Caco-2 (cell line): ENCODE measurements around the gene SLC10A7. TPM values are rescaled to one million over a fixed set of nuclear protein-coding genes. Genes with fewer than 3 reads are reported as not detected.

Experiments used
- BruUV-seq: library from RNA; stranded (reverse); fragments of 400-500 nt; replicated peaks from 2 replicates; lab custom pipeline; 2021; lab: Mats Ljungman, UMichigan
- CTCF ChIA-PET: fragments of 300-600 bp; sonication (Branson Sonifier 250); formaldehyde crosslinking; loops from one replicate; lab custom pipeline; 2022; ENCODE audit warnings: antibody characterized with exemption; lab: Charles Lee
- POLR2A ChIA-PET: fragments of 300-600 bp; sonication (Branson Sonifier 250); formaldehyde crosslinking; loops from one replicate; lab custom pipeline; 2022; ENCODE audit warnings: antibody characterized with exemption; lab: Charles Lee
- DNase-seq, 2 experiments: peaks; one replicate each; pipeline versions ENCODE4 v3.0.0 to v3.0.0-alpha.2; 2020 to 2022
- H3K27me3 ChIP-seq: replicated peaks from 2 replicates; pipeline ENCODE4 v1.6.0; 2011; ENCODE audit warnings: low read length; ENCODE audit not compliant: control insufficient read depth, insufficient read depth
- H3K36me3 ChIP-seq: 2 replicates; pipeline ENCODE4 v1.5.1; 2011; ENCODE audit warnings: low read length; ENCODE audit not compliant: control insufficient read depth, insufficient read depth
- H3K4me1 ChIP-seq: fragments of 250-450 bp; sonication (Bioruptor Pico); 2 replicates; pipeline ENCODE4 v1.5.1; 2020; ENCODE audit warnings: mild to moderate bottlenecking
- H3K4me3 ChIP-seq: 2 replicates; pipeline ENCODE4 v1.5.1; 2011; ENCODE audit warnings: low read depth, mild to moderate bottlenecking, control low read depth, low read length
- H3K9me3 ChIP-seq: fragments of 250-450 bp; sonication (Bioruptor Pico); 2 replicates; pipeline ENCODE4 v1.5.1; 2020; ENCODE audit warnings: mild to moderate bottlenecking, moderate library complexity
- H3K27ac Mint-ChIP-seq: one replicate; pipeline ENCODE4 v1.8.0; 2022; ENCODE audit warnings: mixed read lengths; ENCODE audit not compliant: unreplicated experiment
- H3K27me3 Mint-ChIP-seq: one replicate; pipeline ENCODE4 v1.8.0; 2022; ENCODE audit warnings: mixed read lengths; ENCODE audit not compliant: insufficient read depth, unreplicated experiment
- H3K36me3 Mint-ChIP-seq: one replicate; pipeline ENCODE4 v1.8.0; 2022; ENCODE audit warnings: mild to moderate bottlenecking, mixed read lengths; ENCODE audit not compliant: insufficient read depth, unreplicated experiment
- H3K4me1 Mint-ChIP-seq: one replicate; pipeline ENCODE4 v1.8.0; 2022; ENCODE audit warnings: low read depth, mixed read lengths; ENCODE audit not compliant: unreplicated experiment
- H3K4me3 Mint-ChIP-seq: one replicate; pipeline ENCODE4 v1.8.0; 2022; ENCODE audit warnings: mild to moderate bottlenecking, moderate library complexity, mixed read lengths; ENCODE audit not compliant: unreplicated experiment
- H3K9me3 Mint-ChIP-seq: one replicate; pipeline ENCODE4 v1.8.0; 2022; ENCODE audit warnings: mixed read lengths; ENCODE audit not compliant: unreplicated experiment
- CTCF ChIP-seq, 2 experiments: fragments of 200-600 bp in 1 of 2; IDR thresholded peaks; 1 replicate in 1 of 2; 2 replicates in 1 of 2; pipeline versions ENCODE4 v1.5.1 to v1.8.0; 2011 to 2022; ENCODE audit warnings: antibody characterized with exemption in 1 of 2, control low read depth in 1 of 2, inconsistent platforms in 1 of 2, low read depth in 1 of 2, low read length in 1 of 2, mild to moderate bottlenecking in 1 of 2, moderate library complexity in 1 of 2; ENCODE audit not compliant: insufficient read depth in 1 of 2, severe bottlenecking in 1 of 2, unreplicated experiment in 1 of 2
- intact Hi-C: fragments of 100-400 bp; cut with micrococcal nuclease; formaldehyde crosslinking; loops from one replicate; pipeline ENCODE4 v1.10.0; 2022; ENCODE audit not compliant: unreplicated experiment
- total RNA-seq: library from RNA; stranded (reverse); gene quantifications from 2 replicates; pipeline ENCODE4 v1.2.3, GENCODE V29; 2022

The SLC10A7 gene
- total RNA-seq, 1 experiment from 2014 or later = 12.1 TPM

GRCh38 chr4:146488495-146489174, 33.1 kb downstream of the SLC10A7 start:
- Mint-ChIP-seq H3K36me3 (no peaks in the 10 kb centered on the region), H3K27me3 (no peaks in the 10 kb centered on the region), H3K4me1 (no peaks in the 10 kb centered on the region), H3K4me3 (no peak overlapping the region), H3K9me3 (peaks cover 4% of the 10 kb centered on the region), H3K27ac (no peak overlapping the region)
- intact Hi-C loops = no loop called here
- Histone ChIP-seq H3K4me1 (no peaks in the 10 kb centered on the region), H3K27me3 (no peaks in the 10 kb centered on the region), H3K36me3 (no peaks in the 10 kb centered on the region), H3K9me3 (no peaks in the 10 kb centered on the region), H3K4me3 (no peak overlapping the region)
- TF ChIP-seq CTCF (IDR thresholded peaks at IDR 0.05; ENCODE audit: insufficient read depth in 1 of 2, low read depth in 1 of 2, low read length in 1 of 2, severe bottlenecking in 1 of 2, unreplicated experiment in 1 of 2) = no peak
- ChIA-PET POLR2A (no interaction called here), CTCF (no interaction called here)
- DNase-seq = no peak
- BruUV-seq = no TSS peak

- 0 out of 2 replicates have a peak, but pooled peaks cover 4% of the 10 kb centered on the region for H3K9me3 ChIP-seq
- no peak for DNase-seq
- no TSS peak for BruUV-seq
- ChIA-PET CTCF (no interaction called here), POLR2A (no interaction called here)
- H3K27me3 Mint-ChIP-seq = no peaks in the 10 kb centered on the region
- no peaks in the 10 kb centered on the region for H3K27me3 ChIP-seq
- intact Hi-C loops = no loop called here
- no peaks in the 10 kb centered on the region for H3K4me1 ChIP-seq
- H3K4me3 Mint-ChIP-seq = no peak overlapping the region
- peaks cover 12% of the 10 kb centered on the region for H3K9me3 Mint-ChIP-seq
- TF ChIP-seq CTCF (IDR thresholded peaks at IDR 0.05; ENCODE audit: insufficient read depth in 1 of 2, low read depth in 1 of 2, low read length in 1 of 2, severe bottlenecking in 1 of 2, unreplicated experiment in 1 of 2) = no peak
- H3K36me3 ChIP-seq = no peaks in the 10 kb centered on the region
- no peaks in the 10 kb centered on the region for H3K4me1 Mint-ChIP-seq
- no peaks in the 10 kb centered on the region for H3K36me3 Mint-ChIP-seq
- H3K4me3 ChIP-seq = no peak overlapping the region
- H3K27ac Mint-ChIP-seq = no peak overlapping the region
These were observed 35.2 kb downstream of the SLC10A7 start for GRCh38 chr4:146486565-146486964.

GRCh38 chr4:146485968-146486367, 35.8 kb downstream of the SLC10A7 start:
- Histone ChIP-seq H3K36me3 (no peaks in the 10 kb centered on the region), H3K4me3 (no peak overlapping the region), H3K4me1 (no peaks in the 10 kb centered on the region), H3K9me3 (0 out of 2 replicates have a peak, but pooled peaks cover 4% of the 10 kb centered on the region), H3K27me3 (no peaks in the 10 kb centered on the region)
- no peak for DNase-seq
- Mint-ChIP-seq H3K4me3 (no peak overlapping the region), H3K9me3 (peaks cover 12% of the 10 kb centered on the region), H3K27ac (no peak overlapping the region), H3K4me1 (no peaks in the 10 kb centered on the region), H3K27me3 (no peaks in the 10 kb centered on the region), H3K36me3 (no peaks in the 10 kb centered on the region)
- BruUV-seq = no TSS peak
- ChIA-PET CTCF (no interaction called here), POLR2A (no interaction called here)
- TF ChIP-seq CTCF (IDR thresholded peaks at IDR 0.05; ENCODE audit: insufficient read depth in 1 of 2, low read depth in 1 of 2, low read length in 1 of 2, severe bottlenecking in 1 of 2, unreplicated experiment in 1 of 2) = no peak
- intact Hi-C loops = no loop called here
